SU-DHL-6 (cell line): ENCODE data around the gene NKX2-3.

Experiments
- H2AFZ ChIP-seq: fragments of 200-600 bp; sonication (generic); 2 replicates; pipeline ENCODE4 v1.6.1; 2014; ENCODE audit warnings: low read depth, mild to moderate bottlenecking, moderate library complexity, mixed read lengths, antibody characterized with exemption, low read length; ENCODE audit not compliant: severe bottlenecking
- H3F3A ChIP-seq: fragments of 200-600 bp; shearing (Covaris generic); 2 replicates; pipeline ENCODE4 v1.6.0; 2016; ENCODE audit warnings: antibody characterized with exemption, mild to moderate bottlenecking; ENCODE audit not compliant: insufficient read depth
- H3K27ac ChIP-seq: fragments of 200-600 bp; sonication (generic); 2 replicates; pipeline ENCODE4 v1.5.1; 2016; ENCODE audit warnings: low read depth, mild to moderate bottlenecking, low read length, moderate library complexity, mixed read lengths
- H3K27me3 ChIP-seq: fragments of 200-600 bp; sonication (generic), shearing (Covaris generic); 2 replicates; pipeline ENCODE4 v1.6.0; 2014; ENCODE audit warnings: mild to moderate bottlenecking, low read length
- H3K36me3 ChIP-seq: fragments of 200-600 bp; sonication (generic); 2 replicates; pipeline ENCODE4 v1.6.1; 2014; ENCODE audit warnings: mild to moderate bottlenecking, low read length, mixed read lengths
- H3K4me2 ChIP-seq: fragments of 300-600, 200-600 bp; shearing (Covaris generic), sonication (generic); 2 replicates; pipeline ENCODE4 v1.6.0; 2014; ENCODE audit warnings: low read length, low read depth, mild to moderate bottlenecking; ENCODE audit not compliant: poor library complexity, severe bottlenecking
- H3K4me3 ChIP-seq: fragments of 200-600 bp; sonication (generic); 2 replicates; pipeline ENCODE4 v1.5.1; 2014; ENCODE audit warnings: antibody characterized with exemption, low read length, mild to moderate bottlenecking, mixed read lengths; ENCODE audit not compliant: insufficient read depth, poor library complexity, severe bottlenecking
- H3K79me2 ChIP-seq: fragments of 200-600 bp; sonication (generic); 2 replicates; pipeline ENCODE4 v1.6.1; 2014; ENCODE audit warnings: mild to moderate bottlenecking, low read length, moderate library complexity; ENCODE audit not compliant: insufficient read depth
- H3K9ac ChIP-seq: fragments of 200-600 bp; sonication (generic); 2 replicates; pipeline ENCODE4 v1.7.0; 2014; ENCODE audit warnings: mild to moderate bottlenecking, low read length
- H3K9me2 ChIP-seq: fragments of 200-600 bp; sonication (generic); replicated peaks from 2 replicates; pipeline ENCODE4 v1.6.1; 2014; ENCODE audit warnings: low read length; ENCODE audit not compliant: insufficient read depth
- H3K9me3 ChIP-seq: fragments of 200-600 bp; sonication (generic); 2 replicates; pipeline ENCODE4 v1.6.1; 2014; ENCODE audit warnings: low read length, mixed read lengths; ENCODE audit not compliant: insufficient read depth
- H4K20me1 ChIP-seq: fragments of 200-600 bp; sonication (generic); 2 replicates; pipeline ENCODE4 v1.6.1; 2014; ENCODE audit warnings: low read depth, mild to moderate bottlenecking, antibody characterized with exemption, low read length, moderate library complexity, mixed read lengths
- EZH2phosphoT487 ChIP-seq: fragments of 200-600 bp; sonication (generic), shearing (Covaris generic); conservative IDR thresholded peaks from 2 replicates; pipeline ENCODE4 v1.6.1; 2018; ENCODE audit warnings: mild to moderate bottlenecking, antibody characterized with exemption, low read length, moderate library complexity, mixed read lengths
- TF ChIP-seq, protein P1 (sequence below): fragments of 200-600 bp; sonication (generic); IDR thresholded peaks from one replicate; pipeline ENCODE4 v1.5.1; 2017; ENCODE audit warnings: antibody characterized with exemption, mild to moderate bottlenecking, low read length, moderate library complexity; ENCODE audit not compliant: insufficient read depth, poor library complexity, severe bottlenecking

The NKX2-3 gene

GRCh38 chr10:99551158-99551557, 18.4 kb downstream of the NKX2-3 start:
- H2AFZ ChIP-seq = no peak overlapping the region
- H3F3A ChIP-seq = no peaks in the 10 kb centered on the region
- H3K79me2 ChIP-seq = no peaks in the 10 kb centered on the region
- H3K36me3 ChIP-seq = no peaks in the 10 kb centered on the region
- no peaks in the 10 kb centered on the region for H4K20me1 ChIP-seq
- TF ChIP-seq, protein P1, sequence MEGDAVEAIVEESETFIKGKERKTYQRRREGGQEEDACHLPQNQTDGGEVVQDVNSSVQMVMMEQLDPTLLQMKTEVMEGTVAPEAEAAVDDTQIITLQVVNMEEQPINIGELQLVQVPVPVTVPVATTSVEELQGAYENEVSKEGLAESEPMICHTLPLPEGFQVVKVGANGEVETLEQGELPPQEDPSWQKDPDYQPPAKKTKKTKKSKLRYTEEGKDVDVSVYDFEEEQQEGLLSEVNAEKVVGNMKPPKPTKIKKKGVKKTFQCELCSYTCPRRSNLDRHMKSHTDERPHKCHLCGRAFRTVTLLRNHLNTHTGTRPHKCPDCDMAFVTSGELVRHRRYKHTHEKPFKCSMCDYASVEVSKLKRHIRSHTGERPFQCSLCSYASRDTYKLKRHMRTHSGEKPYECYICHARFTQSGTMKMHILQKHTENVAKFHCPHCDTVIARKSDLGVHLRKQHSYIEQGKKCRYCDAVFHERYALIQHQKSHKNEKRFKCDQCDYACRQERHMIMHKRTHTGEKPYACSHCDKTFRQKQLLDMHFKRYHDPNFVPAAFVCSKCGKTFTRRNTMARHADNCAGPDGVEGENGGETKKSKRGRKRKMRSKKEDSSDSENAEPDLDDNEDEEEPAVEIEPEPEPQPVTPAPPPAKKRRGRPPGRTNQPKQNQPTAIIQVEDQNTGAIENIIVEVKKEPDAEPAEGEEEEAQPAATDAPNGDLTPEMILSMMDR = no peak
- TF ChIP-seq EZH2phosphoT487 = no peak
- H3K4me2 ChIP-seq = no peak overlapping the region
- no peaks in the 10 kb centered on the region for H3K9me3 ChIP-seq
- H3K27ac ChIP-seq = no peak overlapping the region
- H3K9me2 ChIP-seq = no peaks in the 10 kb centered on the region
- no peak overlapping the region for H3K9ac ChIP-seq
- no peak overlapping the region for H3K4me3 ChIP-seq
- H3K27me3 ChIP-seq = no peaks in the 10 kb centered on the region

- Histone ChIP-seq H3K36me3 (no peaks in the 10 kb centered on the region), H3K27ac (no peak overlapping the region), H4K20me1 (no peaks in the 10 kb centered on the region), H3K27me3 (no peaks in the 10 kb centered on the region), H3K9me3 (no peaks in the 10 kb centered on the region), H3K4me3 (no peak overlapping the region), H3K9ac (no peak overlapping the region), H3K9me2 (no peaks in the 10 kb centered on the region), H3K4me2 (no peak overlapping the region), H3K79me2 (no peaks in the 10 kb centered on the region), H2AFZ (no peak overlapping the region), H3F3A (no peaks in the 10 kb centered on the region)
- TF ChIP-seq, protein P1 = no peak
- no peak for TF ChIP-seq EZH2phosphoT487
These were observed 18.9 kb downstream of the NKX2-3 start for GRCh38 chr10:99551616-99552015.

DNA sequence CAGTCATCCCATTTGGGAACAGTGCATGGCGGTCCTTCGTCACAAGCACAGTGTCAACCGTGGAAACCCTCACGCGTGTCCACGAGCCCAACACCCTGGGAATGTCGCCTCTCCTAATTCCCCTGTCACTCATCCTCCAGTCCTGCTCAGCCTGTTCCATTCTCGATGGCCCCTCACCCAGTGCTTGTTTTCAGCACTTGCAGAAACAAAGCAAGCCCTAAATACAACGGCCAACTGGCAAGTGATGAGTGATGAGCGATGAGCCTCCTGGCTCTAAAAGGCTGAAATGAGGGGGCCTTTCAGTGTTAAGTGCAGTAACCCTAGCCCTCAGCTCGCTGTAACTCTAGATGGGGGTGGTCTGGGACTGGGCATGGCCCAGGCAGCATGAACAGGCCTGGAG, 22.6 kb downstream of the NKX2-3 start:
- Histone ChIP-seq H3K79me2 (no peaks in the 10 kb centered on the region), H3K9ac (no peak overlapping the region), H3K9me2 (no peaks in the 10 kb centered on the region), H3F3A (no peaks in the 10 kb centered on the region), H2AFZ (no peak overlapping the region), H3K4me3 (no peak overlapping the region), H3K36me3 (no peaks in the 10 kb centered on the region), H3K9me3 (no peaks in the 10 kb centered on the region), H4K20me1 (no peaks in the 10 kb centered on the region), H3K27ac (no peak overlapping the region), H3K27me3 (no peaks in the 10 kb centered on the region), H3K4me2 (no peak overlapping the region)
- TF ChIP-seq, protein P1 = no peak
- TF ChIP-seq EZH2phosphoT487 = no peak
